GM12873 (cell line): ENCODE data around the gene AGER.

Source experiments
- TF ChIP-seq, protein P1 (sequence below): IDR thresholded peaks from 2 replicates; pipeline ENCODE4 v1.5.1; 2012; ENCODE audit warnings: low read depth, mild to moderate bottlenecking, moderate library complexity, low read length, control low read depth; ENCODE audit not compliant: insufficient read depth; ENCODE audit errors: missing control alignments

Gene AGER

DNA sequence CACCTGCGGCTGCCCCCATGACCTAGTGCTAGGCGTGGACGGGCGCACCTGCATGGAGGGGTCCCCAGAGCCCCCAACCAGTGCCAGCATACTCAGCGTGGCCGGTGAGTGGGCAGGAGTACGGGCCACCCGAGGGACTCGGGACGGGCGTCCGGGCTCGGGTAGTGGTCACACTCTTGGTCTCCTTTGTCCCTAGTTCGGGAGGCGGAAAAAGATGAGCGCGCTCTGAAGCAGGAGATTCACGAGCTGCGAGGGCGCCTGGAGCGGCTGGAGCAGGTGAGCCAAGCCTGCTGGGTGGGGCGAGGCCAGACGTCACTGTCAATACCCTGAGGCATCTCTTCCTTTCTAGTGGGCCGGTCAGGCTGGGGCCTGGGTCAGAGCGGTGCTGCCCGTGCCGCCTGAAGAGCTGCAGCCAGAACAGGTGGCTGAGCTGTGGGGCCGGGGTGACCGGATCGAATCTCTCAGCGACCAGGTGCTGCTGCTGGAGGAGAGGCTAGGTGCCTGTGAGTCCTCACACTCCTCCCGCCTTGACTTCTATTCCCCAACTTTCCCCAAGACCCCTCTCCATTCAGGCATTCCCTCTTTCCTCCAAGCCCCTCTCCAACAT is 16.8 kb downstream of the AGER start:
- TF ChIP-seq, protein P1, sequence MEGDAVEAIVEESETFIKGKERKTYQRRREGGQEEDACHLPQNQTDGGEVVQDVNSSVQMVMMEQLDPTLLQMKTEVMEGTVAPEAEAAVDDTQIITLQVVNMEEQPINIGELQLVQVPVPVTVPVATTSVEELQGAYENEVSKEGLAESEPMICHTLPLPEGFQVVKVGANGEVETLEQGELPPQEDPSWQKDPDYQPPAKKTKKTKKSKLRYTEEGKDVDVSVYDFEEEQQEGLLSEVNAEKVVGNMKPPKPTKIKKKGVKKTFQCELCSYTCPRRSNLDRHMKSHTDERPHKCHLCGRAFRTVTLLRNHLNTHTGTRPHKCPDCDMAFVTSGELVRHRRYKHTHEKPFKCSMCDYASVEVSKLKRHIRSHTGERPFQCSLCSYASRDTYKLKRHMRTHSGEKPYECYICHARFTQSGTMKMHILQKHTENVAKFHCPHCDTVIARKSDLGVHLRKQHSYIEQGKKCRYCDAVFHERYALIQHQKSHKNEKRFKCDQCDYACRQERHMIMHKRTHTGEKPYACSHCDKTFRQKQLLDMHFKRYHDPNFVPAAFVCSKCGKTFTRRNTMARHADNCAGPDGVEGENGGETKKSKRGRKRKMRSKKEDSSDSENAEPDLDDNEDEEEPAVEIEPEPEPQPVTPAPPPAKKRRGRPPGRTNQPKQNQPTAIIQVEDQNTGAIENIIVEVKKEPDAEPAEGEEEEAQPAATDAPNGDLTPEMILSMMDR, result no peak

DNA sequence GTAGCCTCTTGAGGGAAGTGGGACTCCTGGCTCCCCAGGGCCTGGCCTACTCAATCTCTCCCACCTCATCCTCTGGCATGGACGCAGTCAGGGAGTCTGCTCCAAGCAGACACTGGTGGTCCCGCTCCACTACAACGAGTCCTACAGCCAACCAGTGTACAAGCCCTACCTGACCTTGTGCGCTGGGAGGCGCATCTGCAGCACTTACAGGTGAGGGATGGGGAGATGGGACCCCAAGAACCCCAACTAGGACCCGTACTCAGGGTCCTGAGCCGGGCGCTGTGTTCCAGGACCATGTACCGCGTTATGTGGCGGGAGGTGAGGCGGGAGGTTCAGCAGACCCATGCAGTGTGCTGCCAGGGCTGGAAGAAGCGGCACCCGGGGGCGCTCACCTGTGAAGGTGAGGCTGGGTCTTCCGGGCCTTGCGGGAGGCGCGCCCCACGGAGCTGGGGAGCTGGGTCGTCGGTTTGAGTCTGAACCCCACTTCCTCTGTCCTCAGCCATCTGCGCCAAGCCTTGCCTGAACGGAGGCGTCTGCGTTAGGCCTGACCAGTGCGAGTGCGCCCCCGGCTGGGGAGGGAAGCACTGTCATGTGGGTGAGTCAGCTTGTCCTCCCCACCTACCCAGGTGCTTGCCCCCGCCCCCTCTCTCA is 17.5 kb downstream of the AGER start:
- TF ChIP-seq, protein P1, result no peak

DNA sequence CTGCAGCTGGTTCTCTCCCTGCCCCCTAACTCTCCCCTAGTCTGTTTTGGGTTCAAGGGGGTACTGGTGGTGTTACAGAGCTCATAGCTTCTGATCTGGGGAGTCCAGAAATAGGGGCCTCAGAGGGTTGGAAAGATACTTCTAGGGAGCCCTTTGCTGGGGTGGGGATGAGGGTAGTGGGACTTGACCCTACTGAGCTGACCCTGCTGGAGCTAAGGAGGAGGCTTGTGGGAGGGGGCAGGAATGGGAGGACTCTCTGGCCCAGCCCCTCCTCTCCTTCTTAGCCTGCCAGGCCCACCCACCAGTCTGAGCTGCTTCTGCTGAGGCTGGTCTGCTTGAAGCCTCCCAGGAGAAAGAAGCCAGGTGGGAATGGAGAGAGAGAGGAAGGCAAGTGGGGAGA is 19.8 kb downstream of the AGER start, which contains the start of gene EGFL8:
Gene EGFL8 (plus strand): TSS at position 301 of the 400 bp plus-strand sequence. CDS start 1,571 bp downstream, outside the sequence.
- TF ChIP-seq, protein P1, result no peak

DNA sequence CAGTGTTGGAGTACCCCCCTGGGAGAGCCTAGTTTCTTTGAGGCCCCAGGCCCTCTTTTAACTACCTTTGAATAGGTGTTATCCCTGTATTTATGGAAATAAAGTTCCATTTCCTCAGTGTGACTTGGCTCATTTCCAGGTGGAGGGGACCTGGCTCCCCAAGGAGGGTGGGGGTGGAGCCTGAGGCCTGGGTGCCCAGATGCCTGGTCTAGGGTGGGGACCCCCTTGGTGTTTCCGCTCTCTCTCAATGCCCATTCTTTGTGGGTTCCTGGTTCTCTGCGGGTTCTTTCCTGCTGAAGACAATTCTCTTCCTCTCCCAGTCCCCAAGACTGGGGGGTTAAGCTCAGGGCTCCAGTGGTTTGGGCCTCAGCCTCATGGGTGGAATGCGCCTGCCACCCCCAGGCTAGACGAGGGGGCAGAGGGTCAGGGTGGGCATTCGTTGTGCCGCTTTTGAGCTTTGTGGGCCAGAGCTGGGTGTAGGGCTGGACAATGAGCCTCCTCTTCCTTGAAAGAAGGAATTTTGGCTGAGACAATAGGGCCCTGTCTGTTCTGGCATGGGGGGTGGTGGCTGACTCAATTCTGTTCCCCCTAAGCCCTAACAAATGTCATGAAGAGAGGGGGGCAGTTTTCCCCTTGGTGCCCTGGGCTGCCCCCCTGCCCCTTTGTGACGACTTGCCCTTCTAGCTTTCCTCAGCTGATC is 20.3 kb downstream of the AGER start:
- TF ChIP-seq, protein P1, result no peak

DNA sequence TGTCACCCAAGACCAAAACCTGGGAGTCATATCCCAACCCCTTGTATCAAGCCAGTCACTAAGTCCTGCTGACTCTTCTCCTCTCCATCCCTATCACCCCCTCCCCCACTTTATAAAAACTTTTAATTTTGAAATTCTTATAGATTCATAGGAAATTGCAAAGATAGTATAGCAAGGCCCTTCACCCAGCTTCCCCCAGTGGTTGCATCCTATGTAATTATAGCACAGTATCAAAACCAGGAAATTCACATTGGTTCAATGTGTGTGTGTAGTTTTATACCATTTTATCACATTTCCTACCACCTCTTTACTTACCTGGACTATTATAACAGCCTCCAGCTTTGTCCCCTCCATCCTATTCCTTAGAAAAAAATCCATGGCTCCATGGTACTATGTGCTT is 26.0 kb downstream of the AGER start:
- TF ChIP-seq, protein P1, result no peak

DNA sequence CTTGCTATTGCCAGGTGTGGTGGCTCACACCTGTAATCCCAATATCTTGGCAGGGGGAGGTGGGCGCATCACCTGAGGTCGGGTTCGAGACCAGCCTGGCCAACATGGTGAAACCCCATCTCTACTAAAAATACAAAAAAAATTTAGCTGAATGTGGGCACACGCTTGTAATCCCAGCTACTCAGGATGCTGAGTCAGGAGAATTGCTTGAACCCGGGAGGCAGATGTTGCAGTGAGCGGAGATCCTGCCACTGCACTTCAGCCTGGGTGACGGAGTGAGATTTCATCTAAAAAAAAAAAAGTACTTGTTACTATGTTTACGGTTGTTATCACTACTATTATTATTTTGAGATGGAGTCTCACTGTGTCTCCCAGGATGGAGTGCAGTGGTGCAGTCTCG is 27.2 kb downstream of the AGER start:
- TF ChIP-seq, protein P1, result no peak

DNA sequence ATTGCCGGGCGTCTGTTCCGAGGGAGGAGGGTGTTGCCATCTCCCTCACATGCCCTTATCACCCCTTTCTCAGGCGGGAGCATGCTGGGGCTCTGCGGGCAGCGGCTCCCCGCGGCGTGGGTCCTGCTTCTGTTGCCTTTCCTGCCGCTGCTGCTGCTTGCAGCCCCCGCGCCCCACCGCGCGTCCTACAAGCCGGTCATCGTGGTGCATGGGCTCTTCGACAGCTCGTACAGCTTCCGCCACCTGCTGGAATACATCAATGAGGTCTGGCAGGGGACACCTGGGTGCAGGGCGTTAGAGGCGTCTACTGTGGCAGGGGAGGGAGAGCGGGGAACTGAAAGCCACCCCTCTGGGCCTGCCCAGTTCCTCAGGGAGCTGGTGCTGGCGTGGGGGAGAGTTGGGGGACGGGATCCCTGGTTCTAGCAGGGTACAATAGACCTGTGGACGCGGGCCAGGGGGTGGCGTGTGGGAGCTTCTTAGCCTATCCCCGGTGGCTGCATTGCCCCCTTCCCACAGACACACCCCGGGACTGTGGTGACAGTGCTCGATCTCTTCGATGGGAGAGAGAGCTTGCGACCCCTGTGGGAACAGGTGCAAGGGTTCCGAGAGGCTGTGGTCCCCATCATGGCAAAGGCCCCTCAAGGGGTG is 29.4 kb downstream of the AGER start:
- TF ChIP-seq, protein P1, result peak; percentile 65
